HCEC 1CT (cell line): ENCODE data around the gene AFAP1L2.

Experiments used
- DNase-seq: peaks from one replicate; pipeline ENCODE4 v3.0.0-alpha.2; 2017

The AFAP1L2 gene

GRCh38 chr10:114307731-114308130 lies 96.6 kb downstream of the AFAP1L2 start:
- DNase-seq, result no peak

- peak; percentile 92 for DNase-seq
Measured at GRCh38 chr10:114306116-114306973, 98.0 kb downstream of the AFAP1L2 start.

GRCh38 chr10:114305521-114305925 lies 98.8 kb downstream of the AFAP1L2 start:
- no peak for DNase-seq

DNA sequence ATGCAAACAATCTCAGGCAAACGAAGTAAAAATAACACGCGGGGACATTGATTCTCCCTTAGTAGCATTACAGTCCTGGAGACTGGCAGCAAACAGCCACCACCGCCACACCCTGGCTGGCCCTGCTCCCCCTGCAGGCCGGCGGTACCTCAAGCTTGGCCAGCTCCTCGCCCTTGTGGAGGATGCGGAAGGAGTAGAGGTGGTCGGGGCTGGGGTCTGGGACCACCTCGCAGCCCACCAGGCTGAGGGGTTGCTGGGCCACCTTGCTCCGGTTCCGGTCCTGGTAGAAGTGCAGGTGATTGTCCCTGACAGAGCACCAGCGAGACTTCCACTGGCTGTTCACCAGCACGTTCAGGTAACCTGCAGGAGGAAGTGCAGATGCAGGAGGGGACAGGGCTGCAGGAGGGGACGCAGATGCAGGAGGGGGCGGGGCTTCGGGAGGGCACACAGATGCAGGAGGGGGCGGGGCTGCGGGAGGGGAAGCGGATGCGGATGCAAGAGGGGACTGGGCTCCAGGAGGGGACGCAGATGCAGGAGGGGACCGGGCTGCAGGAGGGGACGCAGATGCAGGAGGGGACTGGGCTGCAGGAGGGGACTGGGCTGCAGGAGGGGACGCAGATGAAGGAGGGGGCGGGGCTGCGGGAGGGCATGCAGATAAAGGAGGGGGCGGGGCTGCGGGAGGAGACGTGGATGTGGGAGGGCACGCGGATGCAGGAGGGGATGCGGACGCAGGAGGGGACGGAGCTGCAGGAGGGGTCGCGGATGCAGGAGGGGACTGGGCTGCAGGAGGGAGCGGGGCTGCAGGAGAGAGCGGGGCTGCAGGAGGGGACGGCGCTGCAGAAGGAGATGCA lies 99.5 kb downstream of the AFAP1L2 start:
- DNase-seq, result no peak

DNA sequence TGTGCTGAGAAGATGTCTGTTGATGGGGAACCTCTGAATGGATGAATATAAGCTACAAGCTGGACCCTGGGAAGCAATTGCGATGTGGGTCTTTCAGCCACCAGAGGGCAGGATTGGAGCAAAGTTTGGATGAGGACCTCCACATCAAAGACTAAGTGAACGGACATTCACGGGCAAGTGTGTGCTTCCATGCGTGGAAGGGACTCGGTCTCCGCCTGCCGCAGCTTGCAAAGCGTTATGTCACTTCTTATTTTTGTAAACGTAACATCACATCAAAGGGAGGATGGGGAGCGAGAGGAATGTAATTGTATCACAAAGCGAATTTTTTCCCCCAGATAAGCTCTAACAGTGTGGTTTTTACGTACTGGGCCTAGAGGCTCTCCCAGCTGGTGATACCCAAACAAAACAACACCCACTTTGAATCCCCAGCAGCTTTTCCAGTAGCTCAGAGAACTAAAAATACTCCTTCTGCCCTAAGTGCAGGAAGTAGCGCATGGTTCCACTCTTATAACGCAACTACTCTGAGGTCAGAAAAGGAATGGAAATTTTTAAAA lies 100.2 kb downstream of the AFAP1L2 start:
- peak; percentile 70 for DNase-seq

DNA sequence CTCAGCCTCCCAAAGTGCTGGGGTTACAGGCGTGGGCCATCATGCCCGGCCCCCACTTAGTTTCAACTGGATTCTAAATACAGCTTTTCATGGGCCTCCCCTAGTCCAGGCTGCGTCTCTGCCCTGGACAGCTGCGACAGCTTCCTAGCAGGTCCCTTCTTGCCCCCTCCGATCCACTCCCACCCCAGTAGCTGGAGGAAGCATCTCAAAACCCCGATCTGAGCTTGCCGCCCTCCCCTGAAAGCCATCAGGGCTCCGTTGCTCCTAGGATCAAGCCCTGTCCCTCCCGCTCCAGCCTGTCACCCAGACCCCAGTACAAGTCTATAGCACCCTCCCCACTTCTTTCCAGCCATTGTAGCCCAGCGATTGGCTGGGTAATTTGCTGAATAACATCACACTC lies 100.7 kb downstream of the AFAP1L2 start:
- no peak for DNase-seq

DNA sequence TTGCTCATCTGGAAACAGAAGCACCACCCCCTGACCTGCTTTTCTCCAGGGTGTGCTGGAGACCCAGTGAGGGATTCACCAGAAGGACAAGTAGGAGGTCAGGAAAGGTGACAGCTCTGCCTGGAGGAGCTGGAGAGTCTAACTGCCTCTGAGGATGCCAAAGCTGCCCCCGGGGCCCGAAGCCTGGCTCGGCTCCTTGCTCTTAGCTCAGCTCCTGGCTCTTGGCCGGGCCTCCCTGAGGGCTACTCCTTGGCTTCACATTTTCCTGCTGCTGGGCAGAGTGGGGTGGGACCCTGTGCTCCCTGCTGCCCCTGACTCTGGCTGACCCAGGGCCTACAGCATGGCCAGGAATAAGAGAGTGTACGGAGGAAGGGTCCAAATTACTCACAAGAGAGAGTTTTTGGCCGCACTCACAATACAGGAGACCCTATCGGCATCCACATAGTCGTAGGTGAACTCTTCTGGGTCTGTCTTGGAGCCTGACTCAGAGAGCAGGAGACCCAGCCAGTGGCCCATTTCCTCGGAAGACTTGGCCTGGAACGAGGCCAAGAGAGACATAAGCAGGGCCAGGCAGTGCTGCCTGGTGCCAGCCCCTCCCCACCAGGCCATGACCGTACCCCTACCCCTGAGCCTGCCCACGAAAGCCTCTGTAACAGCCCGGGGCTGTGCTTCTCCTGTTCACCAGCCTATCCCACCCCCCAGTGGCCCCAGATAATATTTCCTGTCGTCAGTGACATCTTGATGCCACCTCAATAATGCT lies 102.2 kb downstream of the AFAP1L2 start:
- no peak for DNase-seq

- DNase-seq, result no peak
Measured at GRCh38 chr10:114301177-114301576, 103.1 kb downstream of the AFAP1L2 start.

DNA sequence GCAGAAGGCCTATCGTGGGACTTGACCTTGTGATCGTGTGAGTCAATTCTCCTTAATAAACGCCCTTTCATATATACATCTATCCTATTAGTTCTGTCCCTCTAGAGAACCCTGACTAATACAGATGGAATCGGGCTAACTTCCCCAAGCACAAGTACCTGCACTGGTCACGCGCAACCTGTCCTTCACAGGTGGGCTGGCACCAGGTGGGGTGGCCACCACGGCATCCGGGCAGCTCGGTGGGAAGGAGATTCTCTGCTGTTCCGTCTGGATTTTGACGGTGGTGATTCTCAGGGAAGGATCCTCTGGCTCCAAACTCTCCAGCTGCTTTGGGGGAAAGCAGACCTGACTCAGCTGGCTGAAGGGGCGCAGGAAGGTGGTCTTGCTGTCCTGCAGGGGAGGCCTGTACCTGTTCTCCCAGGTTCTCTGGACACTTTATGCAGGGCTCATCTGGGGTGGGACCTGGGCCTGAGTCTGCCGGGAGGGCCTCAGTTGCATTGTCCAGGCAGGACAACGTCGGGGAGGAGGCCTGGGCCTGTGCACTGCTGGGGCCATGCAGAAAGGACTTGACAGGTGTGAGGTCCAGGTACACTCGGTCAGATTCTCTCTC lies 104.2 kb downstream of the AFAP1L2 start:
- no peak for DNase-seq

DNA sequence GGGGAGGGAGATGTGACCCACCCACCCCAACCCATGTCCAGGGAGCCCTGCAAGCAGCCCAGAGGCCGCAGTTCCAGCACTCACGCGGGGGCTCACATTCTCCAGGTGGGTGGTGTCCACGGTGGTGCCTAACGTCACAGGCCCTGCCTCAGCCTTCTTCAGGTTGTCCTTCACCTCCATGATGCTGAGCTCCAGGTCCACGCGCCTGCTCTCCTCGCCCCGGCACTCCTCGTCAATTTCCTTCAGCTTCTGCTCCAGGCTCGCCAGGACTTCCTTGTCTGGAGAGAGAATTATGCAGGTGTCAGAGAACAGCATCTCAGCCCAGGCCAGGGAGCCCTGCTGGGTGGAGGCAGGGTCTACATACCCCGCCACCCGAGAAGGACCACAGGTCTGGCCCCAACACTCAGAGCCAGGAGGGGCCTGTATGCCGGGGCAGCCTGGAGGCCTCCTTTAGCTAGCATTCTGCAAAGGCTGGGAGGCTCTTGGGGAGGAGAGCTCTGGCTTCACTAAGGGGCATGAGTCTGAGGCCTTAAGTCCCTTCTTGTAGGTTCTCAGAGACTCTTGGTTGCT lies 107.1 kb downstream of the AFAP1L2 start:
- no peak for DNase-seq

- DNase-seq, result no peak
Measured at GRCh38 chr10:114295393-114295792, 108.9 kb downstream of the AFAP1L2 start.

GRCh38 chr10:114294549-114294948 lies 109.8 kb downstream of the AFAP1L2 start:
- no peak for DNase-seq

DNA sequence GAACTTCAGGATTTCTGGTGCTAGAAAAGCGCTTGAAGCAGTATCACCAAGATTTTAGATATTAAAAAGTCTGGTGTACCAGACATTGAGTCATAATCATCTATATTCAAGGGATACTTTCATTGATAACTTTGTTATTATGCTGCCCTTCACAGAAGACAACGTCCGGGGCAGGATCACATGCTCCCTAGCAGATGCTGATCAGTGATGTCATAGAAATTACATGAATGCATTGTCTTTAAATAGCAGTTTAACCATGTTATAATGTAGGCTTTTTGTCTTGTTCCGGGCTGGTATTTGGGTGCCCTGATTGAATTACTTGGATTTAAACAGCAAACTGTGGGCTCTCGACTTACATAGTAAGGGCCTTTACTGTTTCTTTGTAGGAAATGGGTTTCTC lies 111.2 kb downstream of the AFAP1L2 start:
- no peak for DNase-seq

- no peak for DNase-seq
Measured at GRCh38 chr10:114291516-114291915, 112.8 kb downstream of the AFAP1L2 start.

DNA sequence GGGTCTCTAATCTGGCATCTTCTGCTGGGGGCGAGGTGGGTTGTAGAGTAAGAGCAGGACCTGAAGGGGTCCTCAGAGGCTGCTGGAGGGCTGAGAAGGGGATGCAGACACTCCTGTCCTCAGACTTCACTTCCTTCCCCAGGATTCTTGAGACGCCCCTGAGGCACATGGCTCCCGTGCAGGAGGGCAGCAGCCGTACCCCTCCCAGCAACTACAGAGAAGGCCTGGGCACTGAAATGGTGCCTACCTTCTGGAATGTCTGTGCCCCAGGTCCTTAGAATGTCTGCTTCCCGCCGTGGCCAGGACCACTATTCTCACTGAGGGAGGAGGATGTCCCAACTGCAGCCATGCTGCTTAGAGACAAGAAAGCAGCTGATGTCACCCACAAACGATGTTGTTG lies 113.2 kb downstream of the AFAP1L2 start:
- no peak for DNase-seq

GRCh38 chr10:114290038-114290437 lies 114.3 kb downstream of the AFAP1L2 start:
- DNase-seq, result no peak

- DNase-seq, result no peak
Measured at GRCh38 chr10:114289096-114289436, 115.2 kb downstream of the AFAP1L2 start.

DNA sequence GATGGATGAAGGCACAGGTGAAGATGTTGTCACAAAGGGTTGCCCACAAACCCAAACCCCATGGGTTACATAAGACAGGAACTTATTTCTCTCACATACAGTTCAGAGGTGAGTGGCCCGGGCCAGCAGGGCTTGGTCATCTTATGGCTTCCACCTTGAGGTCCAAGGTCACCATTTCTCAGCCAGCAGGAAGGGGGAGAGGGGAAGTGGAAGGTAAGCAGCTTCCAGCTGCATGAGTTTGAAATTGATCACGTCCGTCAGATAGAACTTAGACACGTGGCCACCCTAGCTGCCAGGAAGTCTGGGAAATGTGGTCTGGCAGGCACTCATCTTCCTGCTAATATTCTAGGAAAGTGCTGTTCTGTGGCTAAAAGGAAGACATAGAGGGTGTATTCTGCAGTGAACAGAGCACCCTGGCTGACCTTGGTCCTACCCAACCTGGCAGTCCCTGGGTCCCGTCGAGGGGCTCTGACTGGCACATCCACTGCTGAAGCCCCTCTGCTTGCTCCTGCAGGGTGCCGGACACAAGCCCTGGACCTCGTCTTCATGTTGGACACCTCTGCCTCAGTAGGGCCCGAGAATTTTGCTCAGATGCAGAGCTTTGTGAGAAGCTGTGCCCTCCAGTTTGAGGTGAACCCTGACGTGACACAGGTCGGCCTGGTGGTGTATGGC lies 115.7 kb downstream of the AFAP1L2 start:
- DNase-seq, result no peak

DNA sequence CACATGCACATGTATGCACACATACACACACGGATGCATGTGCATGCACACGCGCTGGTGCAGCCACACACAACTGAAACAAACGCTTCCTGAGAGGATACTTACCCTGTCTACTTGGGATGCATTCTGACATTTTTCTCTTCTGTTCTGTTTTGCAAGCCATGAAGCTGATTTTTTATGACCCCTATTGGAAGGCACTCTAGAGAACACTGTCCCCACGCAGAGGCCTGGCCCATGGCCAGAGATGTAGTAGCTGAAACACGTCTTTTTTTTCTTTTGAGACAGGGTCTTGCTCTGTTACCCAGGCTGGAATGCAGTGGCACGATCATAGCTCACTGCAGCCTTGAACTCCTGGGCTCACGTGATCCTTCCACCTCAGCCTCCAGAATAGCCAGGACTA lies 117.4 kb downstream of the AFAP1L2 start:
- DNase-seq, result no peak

GRCh38 chr10:114285961-114286441 lies 118.3 kb downstream of the AFAP1L2 start:
- DNase-seq, result no peak

- DNase-seq, result no peak
Measured at GRCh38 chr10:114284346-114285071, 119.8 kb downstream of the AFAP1L2 start.
